Natural killer cell (primary cell): ENCODE measurements around the gene TTC9C. TPM values are rescaled to one million over a fixed set of nuclear protein-coding genes. Genes with fewer than 3 reads are reported as not detected.
A peak's percentile ranks its signal among the peaks of the same experiment; 100 is the strongest.

Experiments
- ATAC-seq, 3 donors: fragments of 150-1000 bp in 2 of 3; fragments of 200-7000 bp in 1 of 3; cut with Tn5 transposase; 1 replicate in 1 of 3; 2 replicates in 2 of 3; pipeline ENCODE4 v1.10.0; 2021; ENCODE audit warnings: mild to moderate bottlenecking in 2 of 3, moderate library complexity in 2 of 3
- DNase-seq, 2 donors: peaks; one replicate each; pipeline versions ENCODE4 v3.0.0 to v3.0.0-alpha.2; 2013 to 2021; ENCODE audit warnings: mixed read lengths in 1 of 2
- H3K27ac ChIP-seq: one replicate; pipeline ENCODE4 v1.5.1; 2013; ENCODE audit warnings: mild to moderate bottlenecking, low read length
- H3K27me3 ChIP-seq: one replicate; pipeline ENCODE4 v1.6.1; 2013; ENCODE audit warnings: low read length; ENCODE audit not compliant: control insufficient read depth, insufficient read depth
- H3K36me3 ChIP-seq: one replicate; pipeline ENCODE4 v1.6.1; 2013; ENCODE audit warnings: low read length; ENCODE audit not compliant: control insufficient read depth, insufficient read depth
- H3K4me1 ChIP-seq: one replicate; pipeline ENCODE4 v1.6.1; 2013; ENCODE audit warnings: low read length; ENCODE audit not compliant: control insufficient read depth, insufficient read depth
- H3K4me3 ChIP-seq: one replicate; pipeline ENCODE4 v1.5.1; 2013; ENCODE audit warnings: low read length
- H3K9me3 ChIP-seq: one replicate; pipeline ENCODE4 v1.6.1; 2013; ENCODE audit warnings: low read length; ENCODE audit not compliant: control insufficient read depth, insufficient read depth
- H3K27ac Mint-ChIP-seq, 2 donors: one replicate each; pipeline ENCODE4 v1.8.0; 2022; ENCODE audit warnings: mild to moderate bottlenecking in 2 of 2, mixed read lengths in 2 of 2, moderate library complexity in 1 of 2
- H3K27me3 Mint-ChIP-seq, 2 donors: one replicate each; pipeline ENCODE4 v1.8.0; 2022; ENCODE audit warnings: low read depth in 2 of 2, mixed read lengths in 2 of 2
- H3K36me3 Mint-ChIP-seq: one replicate; pipeline ENCODE4 v1.8.0; 2022; ENCODE audit warnings: mixed read lengths
- H3K4me1 Mint-ChIP-seq, 2 donors: one replicate each; pipeline ENCODE4 v1.8.0; 2022; ENCODE audit warnings: mixed read lengths in 2 of 2
- H3K4me3 Mint-ChIP-seq: one replicate; pipeline ENCODE4 v1.8.0; 2022; ENCODE audit warnings: mild to moderate bottlenecking, moderate library complexity, mixed read lengths
- H3K9me3 Mint-ChIP-seq, 2 donors: one replicate each; pipeline ENCODE4 v1.8.0; 2022; ENCODE audit warnings: mixed read lengths in 2 of 2
- CTCF ChIP-seq: fragments of 200-600 bp; IDR thresholded peaks from one replicate; pipeline ENCODE4 v1.8.0; 2022; ENCODE audit warnings: antibody characterized with exemption
- WGBS: methylation state at CpG from one replicate; pipeline ENCODE4 v1.1.7; 2013; ENCODE audit warnings: missing lambda C conversion rate; ENCODE audit not compliant: insufficient coverage; 5-methylcytosine and 5-hydroxymethylcytosine counted together
- intact Hi-C: fragments of 100-400 bp; cut with micrococcal nuclease; formaldehyde crosslinking; loops from one replicate; pipeline ENCODE4 v1.14.2; 2022
- total RNA-seq, 4 donors: library from RNA; stranded (reverse); fragments of 120-200 nt in 1 of 4; gene quantifications; one replicate each; pipeline versions ENCODE4 v1.2.3 to v1.2.4, GENCODE V29; 2013 to 2022

Gene TTC9C
- total RNA-seq, 3 donors from 2014 or later (not counting 1 experiment from before 2014, with no cell fraction given): 18.3 to 27.2 (median 23.2) TPM

DNA sequence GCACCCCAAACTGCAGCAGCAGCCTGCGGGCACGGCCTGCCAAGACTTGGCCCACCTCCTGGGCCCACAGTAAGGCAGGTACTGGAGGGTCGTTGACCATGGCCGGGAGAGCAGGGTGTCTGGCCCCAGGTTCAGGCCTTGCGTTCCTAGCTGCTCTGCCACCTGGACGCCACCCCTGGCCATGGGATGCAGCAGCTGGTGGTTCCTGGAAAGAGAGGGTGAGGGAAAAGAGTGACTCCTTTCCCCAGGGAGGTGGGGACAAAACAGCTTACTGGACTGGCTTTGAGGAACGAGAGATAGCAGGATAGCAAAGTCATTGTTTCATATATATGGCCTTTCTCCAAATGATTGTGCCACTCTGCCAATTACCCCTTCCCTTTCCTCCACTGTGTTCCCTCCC lies 22.9 kb upstream of the TTC9C start:
- peaks cover under 1% of the 10 kb centered on the region for H3K36me3 ChIP-seq
- TF ChIP-seq CTCF: no peak
- H3K4me1 ChIP-seq: peaks cover 47% of the 10 kb centered on the region
- WGBS: 75% methylated on average over 7 of the region's 7 CpGs
- ATAC-seq: no peak
- no peaks in the 10 kb centered on the region for H3K27me3 ChIP-seq
- intact Hi-C loops: loop anchor here (5.0 kb wide), 4 partner anchors 33 to 137 kb away; partner anchors contain the start of genes EEF1G, EML3, LBHD1 and ROM1
- peak overlapping the region; percentile 70 for H3K4me3 ChIP-seq
- Mint-ChIP-seq H3K27me3 (no peaks in the 10 kb centered on the region), H3K36me3 (no peaks in the 10 kb centered on the region), H3K4me1 (peaks cover 36 to 41% of the 10 kb centered on the region in 2 donors), H3K9me3 (no peaks in the 10 kb centered on the region), H3K4me3 (peak overlapping the region; percentile 94), H3K27ac (peak overlapping the region; percentile 91 to 97)
- no peaks in the 10 kb centered on the region for H3K9me3 ChIP-seq
- DNase-seq: no peak
- H3K27ac ChIP-seq: peak overlapping the region; percentile 89

DNA sequence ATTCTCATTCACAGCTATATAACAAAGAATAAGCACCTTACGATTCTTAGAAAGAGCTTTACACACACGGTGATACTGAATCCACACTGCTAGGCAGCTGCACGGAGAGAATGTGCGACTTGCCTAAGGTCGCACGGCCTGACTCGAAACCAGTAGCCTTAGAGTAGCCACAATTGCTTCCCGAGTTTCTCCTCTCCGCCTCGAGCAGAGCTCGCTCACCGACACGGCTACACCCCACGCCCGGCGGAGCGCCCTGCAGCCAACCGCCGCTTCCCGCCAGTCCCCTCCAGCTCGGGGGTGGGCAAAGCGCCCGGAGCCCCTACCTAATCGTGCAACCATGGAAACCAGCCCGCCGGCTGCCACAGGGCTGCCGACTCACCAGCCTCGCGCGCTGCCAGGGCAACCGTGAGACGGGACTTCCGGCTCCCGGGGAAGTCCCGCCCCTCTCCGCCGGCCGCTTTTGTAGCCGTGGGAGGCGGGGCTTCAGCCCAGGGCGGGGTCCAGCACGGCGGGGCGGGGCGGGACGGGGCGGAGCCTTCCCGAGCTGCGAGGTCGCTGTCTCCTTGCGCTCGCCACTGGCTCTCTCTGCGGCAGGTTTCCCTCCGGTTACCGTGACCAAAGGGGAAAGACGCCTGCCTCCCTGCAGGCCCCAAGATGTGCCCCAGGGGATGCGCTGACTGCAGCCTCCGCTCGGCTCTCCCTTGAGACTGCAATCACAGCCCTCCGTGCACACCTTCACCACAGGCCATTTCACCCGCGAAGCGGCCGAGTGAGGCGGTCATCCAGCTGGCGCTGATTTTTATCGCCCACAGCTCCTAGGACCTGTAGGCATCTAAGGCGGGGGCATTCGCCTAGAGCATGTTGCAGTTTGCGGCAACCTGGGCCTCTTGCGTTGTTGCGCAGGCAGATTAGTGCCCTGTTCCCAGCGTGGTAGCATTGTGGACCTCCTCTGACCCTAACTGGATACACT lies 22.1 kb upstream of the TTC9C start:
- H3K4me1 ChIP-seq: peaks cover 50% of the 10 kb centered on the region
- TF ChIP-seq CTCF: no peak
- H3K27me3 ChIP-seq: no peaks in the 10 kb centered on the region
- Mint-ChIP-seq H3K36me3 (no peaks in the 10 kb centered on the region), H3K4me3 (peak overlapping the region; percentile 94), H3K9me3 (no peaks in the 10 kb centered on the region), H3K27me3 (no peaks in the 10 kb centered on the region), H3K27ac (peak overlapping the region; percentile 91 to 97), H3K4me1 (peaks cover 36 to 41% of the 10 kb centered on the region in 2 donors)
- peak overlapping the region; percentile 70 for H3K4me3 ChIP-seq
- H3K27ac ChIP-seq: peak overlapping the region; percentile 89
- DNase-seq: peak; percentile 93 to 97
- H3K36me3 ChIP-seq: peaks cover 4% of the 10 kb centered on the region
- no peaks in the 10 kb centered on the region for H3K9me3 ChIP-seq
- 7% methylated on average over 73 of the region's 73 CpGs for WGBS
- peak; percentile 74 to 87 (median 77) for ATAC-seq
- intact Hi-C loops: loop anchor here (2.0 to 5.0 kb wide), 5 partner anchors 34 to 136 kb away; partner anchors contain the start of genes EEF1G, EML3, LBHD1 and ROM1

DNA sequence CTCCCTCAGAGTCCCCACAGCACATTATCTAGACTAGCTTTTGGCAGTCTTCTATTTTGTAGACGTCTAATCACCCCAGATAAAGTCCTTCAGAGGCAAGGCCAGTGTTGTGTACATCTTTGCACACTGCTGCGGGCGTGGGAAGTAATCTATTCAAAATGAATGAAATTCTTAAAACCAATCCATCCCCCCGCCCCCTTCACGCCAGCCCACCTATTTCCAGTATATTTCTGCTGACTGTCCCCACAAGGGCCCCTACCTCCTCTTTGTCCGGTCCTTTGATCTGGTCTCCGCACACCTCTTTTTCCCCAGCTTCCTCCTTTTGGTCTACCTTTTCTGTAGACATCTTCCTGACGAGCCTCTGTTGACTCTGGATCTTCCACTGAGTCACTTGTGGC lies 21.4 kb upstream of the TTC9C start:
- Mint-ChIP-seq H3K9me3 (no peaks in the 10 kb centered on the region), H3K4me1 (peaks cover 36 to 41% of the 10 kb centered on the region in 2 donors), H3K4me3 (peak overlapping the region; percentile 77), H3K36me3 (no peaks in the 10 kb centered on the region), H3K27me3 (no peaks in the 10 kb centered on the region), H3K27ac (peak overlapping the region; percentile 91 to 97)
- H3K36me3 ChIP-seq: peaks cover 6% of the 10 kb centered on the region
- intact Hi-C loops: loop anchor here (2.0 to 5.0 kb wide), 5 partner anchors 35 to 135 kb away; partner anchors contain the start of genes EEF1G, EML3, LBHD1 and ROM1
- TF ChIP-seq CTCF: no peak
- peaks cover 50% of the 10 kb centered on the region for H3K4me1 ChIP-seq
- DNase-seq (no peak), ATAC-seq (no peak)
- no peaks in the 10 kb centered on the region for H3K9me3 ChIP-seq
- WGBS: 90% methylated on average over 8 of the region's 8 CpGs
- peak overlapping the region; percentile 55 for H3K27ac ChIP-seq
- H3K4me3 ChIP-seq: peak overlapping the region; percentile 70
- no peaks in the 10 kb centered on the region for H3K27me3 ChIP-seq
